Measurements from ENCODE around the gene EMC8. TPM values are rescaled to one million over a fixed set of nuclear protein-coding genes. Genes with fewer than 3 reads are reported as not detected.
"Not testable (repeated sequence)": the region's sequence is repeated elsewhere in the genome, so short reads cannot be mapped to it uniquely, and the experiment has no call there.

The EMC8 gene
- total RNA-seq, 2 experiments from 2014 or later: 33.3 to 43.0 TPM

- Mint-ChIP-seq H3K4me3 (no peak overlapping the region), H3K36me3 (ENCODE audit: low read depth) (peaks cover 22% of the 10 kb centered on the region), H3K4me1 (ENCODE audit: low read depth) (no peaks in the 10 kb centered on the region), H3K27ac (no peak overlapping the region), H3K9me3 (ENCODE audit: insufficient read depth) (no peaks in the 10 kb centered on the region), H3K27me3 (ENCODE audit: low read depth) (peaks cover 22% of the 10 kb centered on the region)
- peak; percentile 10 for ATAC-seq
- DNase-seq: no peak
- ChIA-PET POLR2A (no interaction called here), CTCF (interaction anchor here (0.6 to 2.8 kb wide), 2 partner anchors 9 to 12 kb away, joined by 3 to 13 read pairs; no protein-coding TSS in a partner anchor)
These were observed 10.3 kb upstream of the EMC8 start for GRCh38 chr16:85809645-85810044.

GRCh38 chr16:85808926-85809325 is 9.6 kb upstream of the EMC8 start:
- Mint-ChIP-seq H3K4me3 (no peak overlapping the region), H3K27ac (no peak overlapping the region), H3K27me3 (ENCODE audit: low read depth) (peaks cover 21% of the 10 kb centered on the region), H3K4me1 (ENCODE audit: low read depth) (peaks cover 1% of the 10 kb centered on the region), H3K9me3 (ENCODE audit: insufficient read depth) (no peaks in the 10 kb centered on the region), H3K36me3 (ENCODE audit: low read depth) (peaks cover 27% of the 10 kb centered on the region)
- ChIA-PET POLR2A (no interaction called here), CTCF (interaction anchor here (2.8 kb wide), 1 partner anchor 12 kb away, joined by 13 read pairs; no protein-coding TSS in a partner anchor)
- DNase-seq (no peak), ATAC-seq (no peak)

- H3K4me1 Mint-ChIP-seq (ENCODE audit: low read depth); CTCF ChIA-PET; H3K4me3 Mint-ChIP-seq; H3K27ac Mint-ChIP-seq; H3K9me3 Mint-ChIP-seq (ENCODE audit: insufficient read depth); ATAC-seq; DNase-seq; POLR2A ChIA-PET: not testable (repeated sequence)
- H3K36me3 Mint-ChIP-seq (ENCODE audit: low read depth): peaks cover 35% of the 10 kb centered on the region
- peaks cover 18% of the 10 kb centered on the region for H3K27me3 Mint-ChIP-seq (ENCODE audit: low read depth)
These were observed 8.8 kb upstream of the EMC8 start for GRCh38 chr16:85808104-85808503.

GRCh38 chr16:85807340-85807739 is 8.0 kb upstream of the EMC8 start:
- POLR2A ChIA-PET: not testable (repeated sequence)
- CTCF ChIA-PET: interaction anchor here (1.4 kb wide), 1 partner anchor 12 kb away, joined by 5 read pairs; no protein-coding TSS in a partner anchor

GRCh38 chr16:85806539-85806938 is 7.2 kb upstream of the EMC8 start:
- ChIA-PET POLR2A (no interaction called here), CTCF (interaction anchor here (1.4 kb wide), 1 partner anchor 13 kb away, joined by 5 read pairs; no protein-coding TSS in a partner anchor)
- Mint-ChIP-seq H3K9me3 (ENCODE audit: insufficient read depth) (no peaks in the 10 kb centered on the region), H3K27ac (no peak overlapping the region), H3K4me3 (no peak overlapping the region), H3K36me3 (ENCODE audit: low read depth) (peaks cover 51% of the 10 kb centered on the region), H3K4me1 (ENCODE audit: low read depth) (peaks cover 19% of the 10 kb centered on the region), H3K27me3 (ENCODE audit: low read depth) (peaks cover 4% of the 10 kb centered on the region)
- ATAC-seq: no peak
- no peak for DNase-seq

More at GRCh38 chr16:85807340-85807739, 8.0 kb upstream of the EMC8 start:
- H3K4me3 Mint-ChIP-seq; H3K9me3 Mint-ChIP-seq (ENCODE audit: insufficient read depth); ATAC-seq; DNase-seq; H3K27ac Mint-ChIP-seq: not testable (repeated sequence)
- Mint-ChIP-seq H3K27me3 (ENCODE audit: low read depth) (peaks cover 11% of the 10 kb centered on the region), H3K36me3 (ENCODE audit: low read depth) (peaks cover 43% of the 10 kb centered on the region), H3K4me1 (ENCODE audit: low read depth) (peaks cover 11% of the 10 kb centered on the region)

- POLR2A ChIA-PET: no interaction called here
- Mint-ChIP-seq H3K9me3 (ENCODE audit: insufficient read depth) (no peaks in the 10 kb centered on the region), H3K4me1 (ENCODE audit: low read depth) (peaks cover 29% of the 10 kb centered on the region), H3K36me3 (ENCODE audit: low read depth) (peaks cover 58% of the 10 kb centered on the region), H3K27me3 (ENCODE audit: low read depth) (no peaks in the 10 kb centered on the region), H3K27ac (no peak overlapping the region), H3K4me3 (no peak overlapping the region)
- no peak for DNase-seq
- CTCF ChIA-PET: no interaction called here
- no peak for ATAC-seq
These were observed 6.2 kb upstream of the EMC8 start for GRCh38 chr16:85805442-85806045.

- no peak overlapping the region for H3K4me3 Mint-ChIP-seq
- ATAC-seq: no peak
- no peaks in the 10 kb centered on the region for H3K9me3 Mint-ChIP-seq (ENCODE audit: insufficient read depth)
- peaks cover 61% of the 10 kb centered on the region for H3K36me3 Mint-ChIP-seq (ENCODE audit: low read depth)
- H3K27me3 Mint-ChIP-seq (ENCODE audit: low read depth): no peaks in the 10 kb centered on the region
- DNase-seq: no peak
- ChIA-PET CTCF (interaction anchor here (1.6 to 3.6 kb wide), 3 partner anchors 16 to 185 kb away, joined by 3 to 19 read pairs (median 8); no protein-coding TSS in a partner anchor), POLR2A (no interaction called here)
- H3K4me1 Mint-ChIP-seq (ENCODE audit: low read depth): peaks cover 35% of the 10 kb centered on the region
- no peak overlapping the region for H3K27ac Mint-ChIP-seq
These were observed 4.2 kb upstream of the EMC8 start for GRCh38 chr16:85803570-85803969.

GRCh38 chr16:85800321-85800669 is 951 bp upstream of the EMC8 start:
- peak overlapping the region; percentile 90 for H3K4me3 Mint-ChIP-seq
- ATAC-seq: peak; percentile 10
- POLR2A ChIA-PET: interaction anchor here (1.0 kb wide), 2 partner anchors 144 to 181 kb away, joined by 3 read pairs; no protein-coding TSS in a partner anchor

GRCh38 chr16:85798901-85799496 is 345 bp downstream of the EMC8 start:
- peaks cover 56% of the 10 kb centered on the region for H3K36me3 Mint-ChIP-seq (ENCODE audit: low read depth)
- ChIA-PET CTCF (interaction anchor here (0.7 to 1.2 kb wide), 2 partner anchors 217 to 379 kb away, joined by 3 to 4 read pairs; no protein-coding TSS in a partner anchor), POLR2A (no interaction called here)
- DNase-seq (peak; percentile 54), ATAC-seq (peak; percentile 69)
- H3K27ac Mint-ChIP-seq: peak overlapping the region; percentile 89
- no peaks in the 10 kb centered on the region for H3K9me3 Mint-ChIP-seq (ENCODE audit: insufficient read depth)
- H3K4me1 Mint-ChIP-seq (ENCODE audit: low read depth): peaks cover 61% of the 10 kb centered on the region
- H3K27me3 Mint-ChIP-seq (ENCODE audit: low read depth): no peaks in the 10 kb centered on the region
- peak overlapping the region; percentile 90 for H3K4me3 Mint-ChIP-seq

More at GRCh38 chr16:85800321-85800669, 951 bp upstream of the EMC8 start:
- DNase-seq: peak; percentile 32
- Mint-ChIP-seq H3K36me3 (ENCODE audit: low read depth) (peaks cover 58% of the 10 kb centered on the region), H3K4me1 (ENCODE audit: low read depth) (peaks cover 61% of the 10 kb centered on the region), H3K27me3 (ENCODE audit: low read depth) (no peaks in the 10 kb centered on the region), H3K9me3 (ENCODE audit: insufficient read depth) (no peaks in the 10 kb centered on the region), H3K27ac (peak overlapping the region; percentile 89)
- CTCF ChIA-PET: interaction anchor here (1.5 to 3.6 kb wide), 3 partner anchors 19 to 186 kb away, joined by 5 to 19 read pairs (median 13); no protein-coding TSS in a partner anchor

GRCh38 chr16:85798283-85798776 is 1.0 kb downstream of the EMC8 start:
- no peak for ATAC-seq
- peaks cover 57% of the 10 kb centered on the region for H3K4me1 Mint-ChIP-seq (ENCODE audit: low read depth)
- ChIA-PET CTCF (interaction anchor here (0.6 to 1.4 kb wide), 6 partner anchors 139 to 545 kb away, joined by 3 to 5 read pairs (median 3); no protein-coding TSS in a partner anchor), POLR2A (no interaction called here)
- H3K9me3 Mint-ChIP-seq (ENCODE audit: insufficient read depth): no peaks in the 10 kb centered on the region
- no peak for DNase-seq
- peaks cover 51% of the 10 kb centered on the region for H3K36me3 Mint-ChIP-seq (ENCODE audit: low read depth)
- no peaks in the 10 kb centered on the region for H3K27me3 Mint-ChIP-seq (ENCODE audit: low read depth)
- peak overlapping the region; percentile 80 for H3K27ac Mint-ChIP-seq
- H3K4me3 Mint-ChIP-seq: peak overlapping the region; percentile 90

- Mint-ChIP-seq H3K9me3 (ENCODE audit: insufficient read depth) (no peaks in the 10 kb centered on the region), H3K27me3 (ENCODE audit: low read depth) (no peaks in the 10 kb centered on the region), H3K36me3 (ENCODE audit: low read depth) (peaks cover 50% of the 10 kb centered on the region), H3K4me1 (ENCODE audit: low read depth) (peaks cover 50% of the 10 kb centered on the region), H3K4me3 (no peak overlapping the region), H3K27ac (no peak overlapping the region)
- DNase-seq (no peak), ATAC-seq (no peak)
- ChIA-PET POLR2A (interaction anchor here (1.2 kb wide), 1 partner anchor 140 kb away, joined by 3 read pairs; no protein-coding TSS in a partner anchor), CTCF (no interaction called here)
These were observed 2.7 kb downstream of the EMC8 start for GRCh38 chr16:85796599-85796998.

- no peaks in the 10 kb centered on the region for H3K9me3 Mint-ChIP-seq (ENCODE audit: insufficient read depth)
- DNase-seq: no peak
- no peaks in the 10 kb centered on the region for H3K27me3 Mint-ChIP-seq (ENCODE audit: low read depth)
- ChIA-PET CTCF (no interaction called here), POLR2A (interaction anchor here (1.2 kb wide), 1 partner anchor 140 kb away, joined by 3 read pairs; no protein-coding TSS in a partner anchor)
- H3K4me3 Mint-ChIP-seq: no peak overlapping the region
- peaks cover 49% of the 10 kb centered on the region for H3K4me1 Mint-ChIP-seq (ENCODE audit: low read depth)
- ATAC-seq: no peak
- H3K36me3 Mint-ChIP-seq (ENCODE audit: low read depth): peaks cover 49% of the 10 kb centered on the region
- H3K27ac Mint-ChIP-seq: peak overlapping the region; percentile 37
These were observed 3.2 kb downstream of the EMC8 start for GRCh38 chr16:85796152-85796551.

Data from activated CD8-positive, alpha-beta T cell treated with anti-CD3 and anti-CD28 coated beads, Interleukin-2, amount 10 ng/mL, durations not matched to agents 7 days and 5 days (primary cell).